Spleen (tissue), 7 donors: ENCODE results near the gene METTL9.

Experiments used
- POLR2A ChIP-seq, 3 donors: fragments of 450-650 bp; IDR thresholded peaks; one replicate each; pipeline ENCODE4 v1.5.1; 2017; ENCODE audit warnings: antibody characterized with exemption in 3 of 3, mild to moderate bottlenecking in 1 of 3
- POLR2AphosphoS5 ChIP-seq, 3 donors: sonication (generic); formaldehyde crosslinking; IDR thresholded peaks; one replicate each; pipeline ENCODE4 v1.5.1; 2017; ENCODE audit warnings: antibody characterized with exemption in 3 of 3
- TF ChIP-seq, protein P1 (sequence below), 11 experiments: fragments of 200-600 bp in 7 of 11; fragments of 450-650 bp in 4 of 11; sonication (generic) in 4 of 11; IDR thresholded peaks in 8 of 11; conservative IDR thresholded peaks in 3 of 11; 1 replicate in 7 of 11; 2 replicates in 4 of 11; pipeline versions ENCODE4 v1.4.0 to v1.8.0; 2016 to 2021; ENCODE audit warnings: antibody characterized with exemption in 11 of 11, inconsistent platforms in 4 of 11, mild to moderate bottlenecking in 1 of 11
- donor health status: DM: no; HTN: no; CAD: no; lungs with moderate emphysema.
- donor health status: DM: no; HTN: no; CAD: no.
- donor health status: DM: no; HTN: no; CAD: no.

DNA sequence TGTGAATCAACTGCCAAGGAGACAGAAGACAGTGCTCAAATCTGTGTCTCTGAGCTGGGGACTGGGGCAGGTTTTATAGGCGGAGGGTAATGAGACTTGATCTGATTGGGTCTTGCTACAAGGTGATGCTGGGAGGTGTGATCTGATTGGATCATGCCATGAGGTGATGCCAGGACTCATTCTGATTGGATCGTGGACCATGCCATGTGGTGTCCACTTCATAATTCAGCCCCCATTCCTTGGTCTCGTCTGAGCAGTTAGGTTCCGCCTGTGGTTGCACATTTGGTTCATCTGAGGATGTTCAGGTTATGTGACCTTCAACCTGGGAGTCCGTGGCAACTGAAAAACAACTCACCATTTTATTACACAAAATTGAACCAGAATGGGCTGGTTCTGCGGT is 105.4 kb downstream of the METTL9 start:
- no peak for TF ChIP-seq POLR2A (IDR thresholded peaks at IDR 0.05)
- TF ChIP-seq, protein P1, sequence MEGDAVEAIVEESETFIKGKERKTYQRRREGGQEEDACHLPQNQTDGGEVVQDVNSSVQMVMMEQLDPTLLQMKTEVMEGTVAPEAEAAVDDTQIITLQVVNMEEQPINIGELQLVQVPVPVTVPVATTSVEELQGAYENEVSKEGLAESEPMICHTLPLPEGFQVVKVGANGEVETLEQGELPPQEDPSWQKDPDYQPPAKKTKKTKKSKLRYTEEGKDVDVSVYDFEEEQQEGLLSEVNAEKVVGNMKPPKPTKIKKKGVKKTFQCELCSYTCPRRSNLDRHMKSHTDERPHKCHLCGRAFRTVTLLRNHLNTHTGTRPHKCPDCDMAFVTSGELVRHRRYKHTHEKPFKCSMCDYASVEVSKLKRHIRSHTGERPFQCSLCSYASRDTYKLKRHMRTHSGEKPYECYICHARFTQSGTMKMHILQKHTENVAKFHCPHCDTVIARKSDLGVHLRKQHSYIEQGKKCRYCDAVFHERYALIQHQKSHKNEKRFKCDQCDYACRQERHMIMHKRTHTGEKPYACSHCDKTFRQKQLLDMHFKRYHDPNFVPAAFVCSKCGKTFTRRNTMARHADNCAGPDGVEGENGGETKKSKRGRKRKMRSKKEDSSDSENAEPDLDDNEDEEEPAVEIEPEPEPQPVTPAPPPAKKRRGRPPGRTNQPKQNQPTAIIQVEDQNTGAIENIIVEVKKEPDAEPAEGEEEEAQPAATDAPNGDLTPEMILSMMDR (IDR thresholded peaks at IDR 0.05 in 8 of 11, conservative IDR thresholded peaks at IDR 0.05 in 3 of 11), result no peak
- TF ChIP-seq POLR2AphosphoS5 (IDR thresholded peaks at IDR 0.05), result no peak
